Measurements from ENCODE around the gene CST7.
"Not testable (repeated sequence)": the region's sequence is repeated elsewhere in the genome, so short reads cannot be mapped to it uniquely, and the experiment has no call there.

CST7 gene

GRCh38 chr20:24929867-24930723 is 19.0 kb upstream of the CST7 start:
- DNase-seq (ENCODE audit: low read depth), result not testable (repeated sequence)

- not testable (repeated sequence) for DNase-seq (ENCODE audit: low read depth)
These were observed 18.1 kb upstream of the CST7 start for GRCh38 chr20:24930724-24931688.

DNA sequence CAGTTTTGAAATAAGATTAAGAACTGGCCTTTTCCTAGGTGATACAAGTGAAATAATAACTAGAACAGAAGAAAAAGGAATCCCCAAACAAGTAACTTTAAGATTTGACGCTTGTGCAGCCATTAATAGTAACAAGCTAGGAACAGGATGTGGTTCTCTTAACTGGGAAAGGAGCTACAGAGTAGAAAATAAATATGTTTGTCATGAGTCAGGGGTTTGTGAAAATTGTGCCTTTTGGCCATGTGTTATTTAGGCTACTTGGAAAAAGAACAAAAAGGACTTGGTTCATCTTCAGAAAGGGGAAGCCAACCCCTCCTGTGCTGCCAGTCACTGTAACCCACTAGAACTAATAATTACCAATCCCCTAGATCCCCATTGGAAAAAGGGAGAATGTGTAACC is 17.2 kb upstream of the CST7 start:
- not testable (repeated sequence) for DNase-seq (ENCODE audit: low read depth)

GRCh38 chr20:24933266-24933908 is 15.7 kb upstream of the CST7 start:
- DNase-seq (ENCODE audit: low read depth), result no peak

DNA sequence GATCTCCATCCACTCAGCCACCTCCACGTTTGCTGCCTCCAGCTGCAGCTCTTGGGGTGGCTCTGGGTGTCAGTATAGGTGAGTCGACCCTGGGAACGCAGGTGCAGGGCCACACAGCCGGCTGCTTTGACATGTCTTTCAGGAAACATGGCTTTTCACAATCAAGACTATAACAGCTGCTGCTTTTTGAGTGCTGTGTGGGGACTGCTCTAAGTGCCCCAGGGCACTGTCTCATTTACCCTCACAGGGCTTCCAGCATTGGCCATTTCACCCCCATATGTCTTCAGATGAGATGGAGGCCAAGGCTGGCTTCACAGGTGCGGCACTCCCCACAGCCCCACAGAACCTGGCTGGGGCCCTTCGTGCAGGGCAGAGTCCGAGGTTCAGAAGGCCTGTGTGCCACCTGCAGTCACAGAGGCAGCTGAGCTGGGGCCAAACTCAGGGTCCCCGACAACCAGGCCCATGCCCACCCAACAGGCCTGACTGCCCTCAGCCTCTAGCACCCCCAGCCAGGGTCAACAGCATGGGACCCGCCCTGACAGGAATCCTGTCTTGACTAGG is 14.9 kb upstream of the CST7 start:
- no peak for DNase-seq (ENCODE audit: low read depth)

DNA sequence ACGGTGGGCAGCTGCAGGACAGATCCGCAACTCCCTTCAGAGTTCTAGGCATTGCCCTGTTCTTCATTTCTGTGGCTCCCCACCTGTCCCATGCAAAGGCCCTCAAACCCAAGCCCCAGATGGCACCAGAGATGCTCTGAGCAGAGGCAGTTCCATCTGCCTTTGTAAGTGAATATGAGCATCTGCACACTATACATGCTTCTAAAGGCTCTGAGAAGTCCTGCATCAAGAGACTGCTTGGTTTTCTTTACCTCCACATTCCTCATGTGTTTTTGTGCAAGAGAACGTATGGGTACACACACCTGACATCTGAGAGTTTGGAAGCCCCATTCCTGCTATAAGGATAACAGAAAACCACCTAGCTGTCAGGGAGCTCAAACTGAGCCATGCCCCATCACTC is 14.4 kb upstream of the CST7 start:
- no peak for DNase-seq (ENCODE audit: low read depth)

- DNase-seq (ENCODE audit: low read depth), result no peak
These were observed 13.9 kb upstream of the CST7 start for GRCh38 chr20:24935140-24935539.

GRCh38 chr20:24935766-24936525 is 13.1 kb upstream of the CST7 start:
- no peak for DNase-seq (ENCODE audit: low read depth)

- DNase-seq (ENCODE audit: low read depth), result no peak
These were observed 12.3 kb upstream of the CST7 start for GRCh38 chr20:24936526-24937407.

DNA sequence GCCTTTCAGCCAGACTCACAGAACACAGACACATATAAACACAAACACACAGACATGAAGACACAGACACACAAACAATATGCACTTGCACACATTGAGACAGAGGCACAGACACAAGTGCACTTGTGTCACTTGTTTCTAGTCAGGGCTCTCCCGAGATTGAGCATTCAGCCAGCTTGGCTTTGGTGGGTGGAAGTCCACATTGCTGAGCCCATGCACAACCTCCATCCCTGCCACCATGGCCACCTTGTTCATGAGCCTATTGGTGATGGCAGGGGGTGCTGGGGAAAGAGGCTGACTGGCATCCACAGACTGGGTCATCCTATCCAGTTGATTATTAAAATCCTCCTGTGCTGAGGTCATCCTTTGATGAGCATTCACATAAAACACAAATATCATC is 11.5 kb upstream of the CST7 start:
- no peak for DNase-seq (ENCODE audit: low read depth)

DNA sequence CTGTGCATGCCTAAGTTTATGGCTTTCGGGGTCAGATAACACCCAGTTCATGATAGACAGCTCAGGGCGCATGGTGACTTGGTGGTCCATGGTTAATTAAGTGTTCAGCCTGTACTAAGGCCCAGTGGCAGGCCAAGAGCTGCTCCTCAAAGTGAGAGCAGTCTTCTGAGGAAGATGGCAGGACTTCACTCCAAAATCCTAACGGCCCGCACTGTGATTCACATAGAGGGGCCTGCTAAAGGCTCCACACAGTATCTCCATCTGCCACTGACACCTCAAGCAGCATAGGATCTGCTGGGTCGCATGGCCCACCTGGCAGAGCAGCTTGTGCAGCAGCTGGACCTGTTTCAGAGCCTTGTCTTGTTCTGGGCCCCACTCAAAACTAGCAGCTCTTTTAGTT is 10.6 kb upstream of the CST7 start:
- no peak for DNase-seq (ENCODE audit: low read depth)

GRCh38 chr20:24939036-24939435 is 10.0 kb upstream of the CST7 start:
- no peak for DNase-seq (ENCODE audit: low read depth)

GRCh38 chr20:24942679-24943078 is 6.4 kb upstream of the CST7 start:
- no peak for DNase-seq (ENCODE audit: low read depth)

GRCh38 chr20:24943196-24943595 is 5.9 kb upstream of the CST7 start:
- no peak for DNase-seq (ENCODE audit: low read depth)

- DNase-seq (ENCODE audit: low read depth), result no peak
These were observed 5.3 kb upstream of the CST7 start for GRCh38 chr20:24943731-24944130.

GRCh38 chr20:24946376-24946775 is 2.7 kb upstream of the CST7 start:
- not testable (repeated sequence) for DNase-seq (ENCODE audit: low read depth)

- not testable (repeated sequence) for DNase-seq (ENCODE audit: low read depth)
These were observed 602 bp upstream of the CST7 start for GRCh38 chr20:24948396-24948938.

DNA sequence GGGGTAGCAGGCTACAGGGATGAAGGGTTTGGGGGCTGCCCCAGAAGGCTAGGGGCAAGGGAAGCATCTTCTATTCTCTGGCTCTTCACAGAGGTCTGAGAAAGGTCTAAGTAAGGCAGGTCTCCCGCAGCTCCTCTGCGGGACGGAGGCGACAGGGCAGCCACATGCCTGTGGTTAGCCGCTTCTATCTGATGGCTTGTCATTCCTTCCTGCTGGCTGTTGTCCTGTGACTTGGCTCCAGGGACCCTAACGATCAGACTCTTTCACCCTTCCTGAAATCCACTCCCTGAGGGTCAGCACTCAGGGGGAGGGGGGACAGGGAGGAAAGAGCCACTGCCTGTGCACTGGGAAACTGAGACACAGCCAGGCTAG is 673 bp downstream of the CST7 start:
- DNase-seq (ENCODE audit: low read depth), result no peak

GRCh38 chr20:24950128-24950835 is 1.2 kb downstream of the CST7 start:
- DNase-seq (ENCODE audit: low read depth), result no peak

Data from stimulated activated CD8-positive, alpha-beta memory T cell treated with anti-CD3 and anti-CD28 coated beads, Interleukin-15, amount 100 ng/mL, for 1 hour (primary cell).